HepG2 (cell line): ENCODE results near the gene MEG3. TPM values are rescaled to one million over a fixed set of nuclear protein-coding genes. Genes with fewer than 3 reads are reported as not detected.
A peak's percentile ranks its signal among the peaks of the same experiment; 100 is the strongest.

Experiments
- CHCHD3 ChIP-seq: sonication (generic); formaldehyde crosslinking; IDR thresholded peaks from 2 replicates; pipeline ENCODE4 v1.8.0; 2022; ENCODE audit warnings: mild to moderate bottlenecking, missing genetic modification reagents, moderate library complexity
- DMAP1 ChIP-seq: IDR thresholded peaks from 2 replicates; pipeline ENCODE4 v1.6.1; 2016
- DNMT1 ChIP-seq: sonication (generic); formaldehyde crosslinking; IDR thresholded peaks from 2 replicates; pipeline ENCODE4 v1.5.1; 2020; ENCODE audit warnings: mild to moderate bottlenecking, missing genetic modification reagents
- KDM3A ChIP-seq: IDR thresholded peaks from 2 replicates; pipeline ENCODE4 v1.6.1; 2018; ENCODE audit warnings: low read depth, missing compliant biosample characterization
- MZF1 ChIP-seq: sonication (generic); formaldehyde crosslinking; IDR thresholded peaks from 2 replicates; pipeline ENCODE4 v1.8.1; 2023; ENCODE audit warnings: mild to moderate bottlenecking, missing genetic modification reagents, borderline replicate concordance
- ZFAT ChIP-seq: sonication (generic); formaldehyde crosslinking; conservative IDR thresholded peaks from 2 replicates; pipeline ENCODE4 v1.8.1; 2023; ENCODE audit warnings: missing genetic modification reagents, inconsistent platforms
- ZNF121 ChIP-seq: sonication (generic); formaldehyde crosslinking; IDR thresholded peaks from 2 replicates; pipeline ENCODE4 v1.5.0; 2020; ENCODE audit warnings: mild to moderate bottlenecking, missing genetic modification reagents
- polyA plus RNA-seq, 8 experiments: library from polyadenylated mRNA; depleted of rRNA in 3 of 8; stranded (reverse) in 7 of 8; unstranded in 1 of 8; fragments of >200 nt; fragmentation: Illumina TruSeq in 4 of 8; extraction: Trizol in 4 of 8; gene quantifications; 2 replicates each; pipeline versions ENCODE4 v1.2.1 to v1.2.3, GENCODE V29; 2011 to 2016; ENCODE audit warnings: low read depth in 4 of 8, missing spikeins in 1 of 8, mixed read lengths in 1 of 8; ENCODE audit not compliant: insufficient read depth in 1 of 8
- total RNA-seq, 5 experiments: library from RNA; depleted of rRNA; stranded (reverse); fragments of >200 nt; fragmentation: Illumina TruSeq; extraction: Trizol; gene quantifications; 2 replicates each; pipeline ENCODE4 v1.2.3, GENCODE V29; 2016; ENCODE audit warnings: low read depth in 1 of 5
- TF ChIP-seq, protein P1 (sequence below): sonication (generic); formaldehyde crosslinking; IDR thresholded peaks from 2 replicates; pipeline ENCODE4 v1.4.0; 2020; ENCODE audit warnings: mild to moderate bottlenecking, missing genetic modification reagents
- TF ChIP-seq, protein P2 (sequence below): sonication (generic); formaldehyde crosslinking; IDR thresholded peaks from 2 replicates; pipeline ENCODE4 v1.5.0; 2020; ENCODE audit warnings: mild to moderate bottlenecking, missing genetic modification reagents
- TF ChIP-seq, protein P3 (sequence below): sonication (generic); formaldehyde crosslinking; IDR thresholded peaks from 2 replicates; pipeline ENCODE4 v1.5.0; 2020; ENCODE audit warnings: mild to moderate bottlenecking, missing genetic modification reagents, borderline replicate concordance
- TF ChIP-seq, protein P4 (sequence below), 2 experiments: sonication (generic) in 1 of 2; formaldehyde crosslinking in 1 of 2; IDR thresholded peaks; 2 replicates each; pipeline versions ENCODE4 v1.5.1 to v1.6.1; 2011 to 2020; ENCODE audit warnings: borderline replicate concordance in 1 of 2, low read depth in 1 of 2, low read length in 1 of 2, mild to moderate bottlenecking in 1 of 2, missing genetic modification reagents in 1 of 2, moderate library complexity in 1 of 2
- TF ChIP-seq, protein P5 (sequence below), 2 experiments: sonication (generic) in 1 of 2; formaldehyde crosslinking in 1 of 2; IDR thresholded peaks; 2 replicates each; pipeline versions ENCODE4 v1.4.0 to v1.6.1; 2018 to 2020; ENCODE audit warnings: missing genetic modification reagents in 2 of 2, borderline replicate concordance in 1 of 2, low read depth in 1 of 2, mild to moderate bottlenecking in 1 of 2, missing biosample characterization in 1 of 2

MEG3 gene
- total and polyA plus RNA-seq, 2 of the 13 experiments (the other 11 are each of a cell fraction or from before 2014, with no cell fraction given): 0.17 TPM; not detected in 1

DNA sequence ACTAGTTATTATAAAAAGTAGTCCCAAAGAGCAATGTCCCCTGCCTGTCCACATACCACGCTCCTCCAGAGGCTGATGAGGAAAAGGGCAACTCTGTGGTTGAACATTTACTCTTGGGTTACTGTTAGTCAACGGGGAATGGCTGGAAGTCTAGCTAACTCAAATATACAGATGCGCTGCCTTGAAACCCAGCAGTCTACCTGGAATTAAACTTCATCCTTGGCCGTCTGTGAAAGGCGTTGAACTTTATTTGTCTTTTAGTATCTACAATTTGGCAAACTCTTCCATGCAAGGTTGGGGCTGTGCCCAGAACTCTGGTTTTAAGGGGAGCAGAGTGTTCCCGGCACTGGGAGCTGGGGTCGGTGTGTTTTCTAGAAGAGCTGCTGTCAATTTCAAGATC is 3.9 kb upstream of the MEG3 start (continued):
- TF ChIP-seq, protein P1, sequence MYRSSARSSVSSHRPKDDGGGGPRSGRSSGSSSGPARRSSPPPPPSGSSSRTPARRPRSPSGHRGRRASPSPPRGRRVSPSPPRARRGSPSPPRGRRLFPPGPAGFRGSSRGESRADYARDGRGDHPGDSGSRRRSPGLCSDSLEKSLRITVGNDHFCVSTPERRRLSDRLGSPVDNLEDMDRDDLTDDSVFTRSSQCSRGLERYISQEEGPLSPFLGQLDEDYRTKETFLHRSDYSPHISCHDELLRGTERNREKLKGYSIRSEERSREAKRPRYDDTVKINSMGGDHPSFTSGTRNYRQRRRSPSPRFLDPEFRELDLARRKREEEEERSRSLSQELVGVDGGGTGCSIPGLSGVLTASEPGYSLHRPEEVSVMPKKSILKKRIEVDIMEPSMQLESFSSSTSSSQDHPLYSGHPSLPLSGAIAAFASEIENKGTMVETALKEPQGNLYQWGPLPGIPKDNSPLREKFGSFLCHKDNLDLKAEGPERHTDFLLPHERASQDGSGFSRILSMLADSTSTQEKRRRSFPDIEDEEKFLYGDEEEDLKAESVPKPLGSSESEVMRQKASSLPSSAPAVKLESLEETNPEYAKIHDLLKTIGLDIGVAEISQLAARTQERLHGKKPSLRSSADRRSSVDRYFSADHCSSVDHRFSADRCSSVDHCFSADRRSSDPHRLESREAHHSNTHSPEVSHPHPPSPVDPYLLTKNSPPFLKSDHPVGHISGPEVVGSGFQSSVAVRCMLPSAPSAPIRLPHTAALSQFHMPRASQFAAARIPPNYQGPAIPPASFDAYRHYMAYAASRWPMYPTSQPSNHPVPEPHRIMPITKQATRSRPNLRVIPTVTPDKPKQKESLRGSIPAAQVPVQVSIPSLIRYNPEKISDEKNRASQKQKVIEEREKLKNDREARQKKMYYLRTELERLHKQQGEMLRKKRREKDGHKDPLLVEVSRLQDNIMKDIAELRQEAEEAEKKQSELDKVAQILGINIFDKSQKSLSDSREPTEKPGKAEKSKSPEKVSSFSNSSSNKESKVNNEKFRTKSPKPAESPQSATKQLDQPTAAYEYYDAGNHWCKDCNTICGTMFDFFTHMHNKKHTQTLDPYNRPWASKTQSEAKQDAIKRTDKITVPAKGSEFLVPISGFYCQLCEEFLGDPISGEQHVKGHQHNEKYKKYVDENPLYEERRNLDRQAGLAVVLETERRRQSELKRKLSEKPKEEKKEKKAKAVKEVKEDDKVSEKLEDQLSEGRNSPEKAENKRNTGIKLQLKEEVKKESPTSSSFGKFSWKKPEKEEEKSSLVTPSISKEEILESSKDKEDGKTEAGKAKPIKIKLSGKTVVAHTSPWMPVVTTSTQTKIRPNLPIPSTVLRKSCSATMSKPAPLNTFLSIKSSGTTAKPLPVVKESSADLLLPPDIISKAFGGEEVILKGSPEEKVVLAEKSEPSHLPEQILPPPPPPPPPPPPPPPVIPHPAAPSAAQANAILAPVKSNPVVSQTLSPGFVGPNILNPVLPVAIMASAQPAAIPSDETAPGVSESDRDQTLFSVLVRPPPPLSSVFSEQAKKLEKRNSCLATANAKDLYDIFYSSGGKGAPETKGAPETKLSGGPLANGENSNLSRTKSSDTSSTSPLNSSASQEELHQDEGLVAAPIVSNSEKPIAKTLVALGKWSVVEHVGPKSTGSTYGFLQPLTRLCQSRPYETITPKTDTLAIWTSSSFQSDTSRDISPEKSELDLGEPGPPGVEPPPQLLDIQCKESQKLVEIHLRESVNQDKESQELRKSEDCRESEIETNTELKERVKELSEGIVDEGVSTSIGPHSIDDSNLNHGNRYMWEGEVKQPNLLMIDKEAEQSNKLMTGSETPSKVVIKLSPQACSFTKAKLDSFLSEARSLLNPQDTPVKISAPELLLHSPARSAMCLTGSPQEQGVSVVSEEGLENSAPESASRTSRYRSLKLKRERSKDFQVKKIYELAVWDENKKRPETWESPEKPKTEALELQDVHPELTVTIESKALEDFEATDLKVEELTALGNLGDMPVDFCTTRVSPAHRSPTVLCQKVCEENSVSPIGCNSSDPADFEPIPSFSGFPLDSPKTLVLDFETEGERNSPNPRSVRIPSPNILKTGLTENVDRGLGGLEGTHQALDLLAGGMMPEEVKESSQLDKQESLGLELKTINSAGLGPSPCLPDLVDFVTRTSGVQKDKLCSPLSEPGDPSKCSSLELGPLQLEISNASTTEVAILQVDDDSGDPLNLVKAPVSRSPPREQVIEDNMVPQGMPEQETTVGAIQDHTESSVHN (CRISPR knock-in tag): no peak
- TF ChIP-seq, protein P2, sequence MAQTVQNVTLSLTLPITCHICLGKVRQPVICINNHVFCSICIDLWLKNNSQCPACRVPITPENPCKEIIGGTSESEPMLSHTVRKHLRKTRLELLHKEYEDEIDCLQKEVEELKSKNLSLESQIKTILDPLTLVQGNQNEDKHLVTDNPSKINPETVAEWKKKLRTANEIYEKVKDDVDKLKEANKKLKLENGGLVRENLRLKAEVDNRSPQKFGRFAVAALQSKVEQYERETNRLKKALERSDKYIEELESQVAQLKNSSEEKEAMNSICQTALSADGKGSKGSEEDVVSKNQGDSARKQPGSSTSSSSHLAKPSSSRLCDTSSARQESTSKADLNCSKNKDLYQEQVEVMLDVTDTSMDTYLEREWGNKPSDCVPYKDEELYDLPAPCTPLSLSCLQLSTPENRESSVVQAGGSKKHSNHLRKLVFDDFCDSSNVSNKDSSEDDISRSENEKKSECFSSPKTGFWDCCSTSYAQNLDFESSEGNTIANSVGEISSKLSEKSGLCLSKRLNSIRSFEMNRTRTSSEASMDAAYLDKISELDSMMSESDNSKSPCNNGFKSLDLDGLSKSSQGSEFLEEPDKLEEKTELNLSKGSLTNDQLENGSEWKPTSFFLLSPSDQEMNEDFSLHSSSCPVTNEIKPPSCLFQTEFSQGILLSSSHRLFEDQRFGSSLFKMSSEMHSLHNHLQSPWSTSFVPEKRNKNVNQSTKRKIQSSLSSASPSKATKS: no peak
- TF ChIP-seq, protein P3, sequence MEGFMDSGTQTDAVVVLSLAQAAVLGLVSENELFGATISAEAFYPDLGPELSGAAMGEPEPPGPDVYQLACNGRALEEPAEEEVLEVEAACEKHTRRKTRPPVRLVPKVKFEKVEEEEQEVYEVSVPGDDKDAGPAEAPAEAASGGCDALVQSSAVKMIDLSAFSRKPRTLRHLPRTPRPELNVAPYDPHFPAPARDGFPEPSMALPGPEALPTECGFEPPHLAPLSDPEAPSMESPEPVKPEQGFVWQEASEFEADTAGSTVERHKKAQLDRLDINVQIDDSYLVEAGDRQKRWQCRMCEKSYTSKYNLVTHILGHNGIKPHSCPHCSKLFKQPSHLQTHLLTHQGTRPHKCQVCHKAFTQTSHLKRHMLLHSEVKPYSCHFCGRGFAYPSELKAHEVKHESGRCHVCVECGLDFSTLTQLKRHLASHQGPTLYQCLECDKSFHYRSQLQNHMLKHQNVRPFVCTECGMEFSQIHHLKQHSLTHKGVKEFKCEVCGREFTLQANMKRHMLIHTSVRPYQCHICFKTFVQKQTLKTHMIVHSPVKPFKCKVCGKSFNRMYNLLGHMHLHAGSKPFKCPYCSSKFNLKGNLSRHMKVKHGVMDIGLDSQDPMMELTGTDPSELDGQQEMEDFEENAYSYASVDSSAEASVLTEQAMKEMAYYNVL (CRISPR knock-in tag): no peak
- TF ChIP-seq KDM3A (CRISPR knock-in tag) (0 out of 2 replicates have a peak, but pooled peaks have one; percentile 41), CHCHD3 (no peak), DMAP1 (CRISPR knock-in tag) (0 out of 2 replicates have a peak, but pooled peaks have one; percentile 24), MZF1 (no peak), DNMT1 (CRISPR knock-in tag) (no peak), ZNF121 (CRISPR knock-in tag) (peak; percentile 4; the same call in 1 of the 2 replicates), ZFAT (CRISPR knock-in tag) (no peak)
- TF ChIP-seq, protein P4, sequence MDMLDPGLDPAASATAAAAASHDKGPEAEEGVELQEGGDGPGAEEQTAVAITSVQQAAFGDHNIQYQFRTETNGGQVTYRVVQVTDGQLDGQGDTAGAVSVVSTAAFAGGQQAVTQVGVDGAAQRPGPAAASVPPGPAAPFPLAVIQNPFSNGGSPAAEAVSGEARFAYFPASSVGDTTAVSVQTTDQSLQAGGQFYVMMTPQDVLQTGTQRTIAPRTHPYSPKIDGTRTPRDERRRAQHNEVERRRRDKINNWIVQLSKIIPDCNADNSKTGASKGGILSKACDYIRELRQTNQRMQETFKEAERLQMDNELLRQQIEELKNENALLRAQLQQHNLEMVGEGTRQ (IDR thresholded peaks at IDR 0.05; ENCODE audit: low read depth, low read length): no peak
- TF ChIP-seq, protein P4 (CRISPR knock-in tag; IDR thresholded peaks at IDR 0.05; ENCODE audit: borderline replicate concordance): no peak
- TF ChIP-seq, protein P5, sequence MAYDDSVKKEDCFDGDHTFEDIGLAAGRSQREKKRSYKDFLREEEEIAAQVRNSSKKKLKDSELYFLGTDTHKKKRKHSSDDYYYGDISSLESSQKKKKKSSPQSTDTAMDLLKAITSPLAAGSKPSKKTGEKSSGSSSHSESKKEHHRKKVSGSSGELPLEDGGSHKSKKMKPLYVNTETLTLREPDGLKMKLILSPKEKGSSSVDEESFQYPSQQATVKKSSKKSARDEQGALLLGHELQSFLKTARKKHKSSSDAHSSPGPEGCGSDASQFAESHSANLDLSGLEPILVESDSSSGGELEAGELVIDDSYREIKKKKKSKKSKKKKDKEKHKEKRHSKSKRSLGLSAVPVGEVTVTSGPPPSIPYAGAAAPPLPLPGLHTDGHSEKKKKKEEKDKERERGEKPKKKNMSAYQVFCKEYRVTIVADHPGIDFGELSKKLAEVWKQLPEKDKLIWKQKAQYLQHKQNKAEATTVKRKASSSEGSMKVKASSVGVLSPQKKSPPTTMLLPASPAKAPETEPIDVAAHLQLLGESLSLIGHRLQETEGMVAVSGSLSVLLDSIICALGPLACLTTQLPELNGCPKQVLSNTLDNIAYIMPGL (CRISPR knock-in tag; IDR thresholded peaks at IDR 0.05; ENCODE audit: borderline replicate concordance in 1 of 2, low read depth in 1 of 2): no peak
